Subcutaneous adipose tissue (tissue), 4 donors: Measurements from ENCODE around the gene MAPK8IP2. TPM values are rescaled to one million over a fixed set of nuclear protein-coding genes. Genes with fewer than 3 reads are reported as not detected.

Experiments used
- CTCF ChIP-seq: fragments of 450-650 bp; IDR thresholded peaks from one replicate; pipeline ENCODE4 v1.5.1; 2016; ENCODE audit warnings: low read depth, mild to moderate bottlenecking, control low read depth, antibody characterized with exemption, moderate library complexity
- total RNA-seq, 4 donors: library from RNA; depleted of rRNA; stranded (reverse); fragments of >200 nt; gene quantifications; one replicate each; pipeline ENCODE4 v1.1.0, GENCODE V29; 2016

Gene MAPK8IP2
- total RNA-seq, 4 donors from 2014 or later = 0.19 to 1.1 (median 0.51) TPM; not detected in 1

GRCh38 chr22:50660306-50660705, 59.7 kb downstream of the MAPK8IP2 start:
- no peak for TF ChIP-seq CTCF

Other genes starting within 250 kb of the MAPK8IP2 start
- gene SBF1, start 125.8 kb upstream of the MAPK8IP2 start, total RNA-seq = 10 to 100 TPM; 19.9 to 66.1 (median 26.7) TPM
- gene ADM2, start 119.2 kb upstream of the MAPK8IP2 start, total RNA-seq = not detected
- not detected for gene MIOX, start 113.9 kb upstream of the MAPK8IP2 start, total RNA-seq
- 10 to 100 TPM; 24.1 to 76.3 (median 37.0) TPM for gene LMF2, start 93.1 kb upstream of the MAPK8IP2 start, total RNA-seq
- 10 to 100 TPM; 15.3 to 55.6 (median 27.8) TPM for gene NCAPH2, start 92.6 kb upstream of the MAPK8IP2 start, total RNA-seq
- 10 to 100 TPM in 1 of 4 donors, 1 to 10 TPM in 3; 1.5 to 10.7 (median 8.3) TPM for gene SCO2, start 75.2 kb upstream of the MAPK8IP2 start, total RNA-seq
- gene TYMP, start 70.8 kb upstream of the MAPK8IP2 start, total RNA-seq = 100 to 1,000 TPM in 3 of 4 donors, 10 to 100 TPM in 1; 28.9 to 129 (median 108) TPM
- gene KLHDC7B, start 54.9 kb upstream of the MAPK8IP2 start, total RNA-seq = not detected
- 1 to 10 TPM in 2 of 4 donors, not detected in 2; 2.2 to 3.3 TPM for gene SYCE3, start 37.9 kb upstream of the MAPK8IP2 start, total RNA-seq
- gene CPT1B, start 22.4 kb upstream of the MAPK8IP2 start, total RNA-seq = 10 to 100 TPM in 2 of 4 donors, 1 to 10 TPM in 2; 7.8 to 20.3 (median 10.8) TPM
- gene CHKB, start 17.9 kb upstream of the MAPK8IP2 start, total RNA-seq = 10 to 100 TPM; 44.7 to 80.3 (median 51.3) TPM
- 10 to 100 TPM; 19.9 to 56.1 (median 32.4) TPM for gene ARSA, start 27.4 kb downstream of the MAPK8IP2 start, total RNA-seq
- 10 to 100 TPM in 3 of 4 donors, 1 to 10 TPM in 1; 5.1 to 87.2 (median 15.2) TPM for gene SHANK3, start 72.0 kb downstream of the MAPK8IP2 start, total RNA-seq
- gene ACR, start 137.4 kb downstream of the MAPK8IP2 start, total RNA-seq = 1 to 10 TPM in 2 of 4 donors, not detected in 2; 1.3 to 1.5 TPM
- 10 to 100 TPM in 3 of 4 donors, 1 to 10 TPM in 1; 8.8 to 19.4 (median 14.8) TPM for gene RABL2B, start 182.8 kb downstream of the MAPK8IP2 start, total RNA-seq